Measurements from ENCODE around the gene SNX33. TPM values are rescaled to one million over a fixed set of nuclear protein-coding genes. Genes with fewer than 3 reads are reported as not detected.
A peak's percentile ranks its signal among the peaks of the same experiment; 100 is the strongest.

The SNX33 gene
- 0.05 and 0.09 TPM in 2 replicates for total RNA-seq (2014; rRNA removed; shearing (Covaris generic))
- 0.31 and 0.38 TPM in 2 replicates for total RNA-seq (2022)
- percentile 20 among the genes with signal in this experiment for Bru-seq, nascent RNA
- percentile 32 among the genes with signal in this experiment for BruChase-seq, experiment 1, labeled RNA remaining after a 6-hour chase
- percentile 26 among the genes with signal in this experiment for BruChase-seq, experiment 2, labeled RNA remaining after a 2-hour chase
- long read RNA-seq, full-length matches to known transcripts, result 1 of 2 reads
- long read RNA-seq, partial matches to known transcripts, result 0 of 2 reads
- long read RNA-seq, other reads (novel, unspliced or antisense), result 1 of 2 reads

- Histone ChIP-seq H3K4me3 (ENCODE audit: low read depth, low read length, poor library complexity, severe bottlenecking) (peak within 1 kb of the TSS; percentile 67), H3K9me3 (ENCODE audit: low read length) (no peaks in the 10 kb centered on the region), H3K4me2 (ENCODE audit: low read length) (peak within 1 kb of the TSS; percentile 70), H3K27ac (ENCODE audit: low read depth, low read length, poor library complexity, severe bottlenecking) (no peak within 1 kb of the TSS), H3K36me3 (ENCODE audit: insufficient read depth, low read length) (no peaks in the 10 kb centered on the region), H3K4me1 (ENCODE audit: insufficient read depth, low read length, poor library complexity, severe bottlenecking) (peaks cover 8% of the 10 kb centered on the region), H3K79me2 (ENCODE audit: insufficient read depth, low read depth, low read length) (no peaks in the 10 kb centered on the region), H3K9me2 (ENCODE audit: insufficient read depth, low read length) (no peaks in the 10 kb centered on the region), H4K20me1 (ENCODE audit: insufficient read depth, low read length) (no peaks in the 10 kb centered on the region), H2AFZ (ENCODE audit: low read length) (peak within 1 kb of the TSS; percentile 57; the same call in 1 of the 2 replicates)
- CTCF ChIA-PET (ENCODE audit: unreplicated experiment), result no interaction called here
- POLR2A ChIA-PET, result no interaction called here
- TF ChIP-seq EZH2phosphoT487 (IDR thresholded peaks at IDR 0.05; ENCODE audit: borderline replicate concordance, low read depth, low read length) (no peak), CTCF (conservative IDR thresholded peaks at IDR 0.05; ENCODE audit: low read length) (peak; percentile 69)
- intact Hi-C loops (cut with micrococcal nuclease; ENCODE audit: unreplicated experiment), result no loop called here
- BruUV-seq (replicated peaks), result no TSS peak
- DNase-seq (ENCODE audit: low spot score), result peak; percentile 13
Observed at GRCh38 chr15:75647370-75648155, at the start of gene SNX33. Gene SNX33, plus strand, starts transcription at chr15:75647912. Its CDS starts 1,191 bp downstream, at chr15:75649103.

GRCh38 chr15:75598361-75598760 is 49.4 kb upstream of the SNX33 start:
- DNase-seq (ENCODE audit: low spot score), result no peak
- ChIA-PET CTCF (ENCODE audit: unreplicated experiment) (no interaction called here), POLR2A (no interaction called here)
- no TSS peak for BruUV-seq (replicated peaks)
- H4K20me1 ChIP-seq (ENCODE audit: insufficient read depth, low read length), result no peaks in the 10 kb centered on the region
- H2AFZ ChIP-seq (ENCODE audit: low read length), result no peak overlapping the region
- no peaks in the 10 kb centered on the region for H3K4me1 ChIP-seq (ENCODE audit: insufficient read depth, low read length, poor library complexity, severe bottlenecking)
- H3K36me3 ChIP-seq (ENCODE audit: insufficient read depth, low read length), result peaks cover 86% of the 10 kb centered on the region
- no peak overlapping the region for H3K27ac ChIP-seq (ENCODE audit: low read depth, low read length, poor library complexity, severe bottlenecking)
- H3K9me2 ChIP-seq (ENCODE audit: insufficient read depth, low read length), result no peaks in the 10 kb centered on the region
- intact Hi-C loops (cut with micrococcal nuclease; ENCODE audit: unreplicated experiment), result no loop called here
- H3K4me2 ChIP-seq (ENCODE audit: low read length), result no peak overlapping the region
- TF ChIP-seq EZH2phosphoT487 (IDR thresholded peaks at IDR 0.05; ENCODE audit: borderline replicate concordance, low read depth, low read length), result no peak
- no peak for TF ChIP-seq CTCF (conservative IDR thresholded peaks at IDR 0.05; ENCODE audit: low read length)
- no peak overlapping the region for H3K4me3 ChIP-seq (ENCODE audit: low read depth, low read length, poor library complexity, severe bottlenecking)
- H3K9me3 ChIP-seq (ENCODE audit: low read length), result no peaks in the 10 kb centered on the region
- no peaks in the 10 kb centered on the region for H3K79me2 ChIP-seq (ENCODE audit: insufficient read depth, low read depth, low read length)

GRCh38 chr15:75599401-75599800 is 48.3 kb upstream of the SNX33 start:
- DNase-seq (ENCODE audit: low spot score), result no peak
- intact Hi-C loops (cut with micrococcal nuclease; ENCODE audit: unreplicated experiment), result no loop called here
- TF ChIP-seq EZH2phosphoT487 (IDR thresholded peaks at IDR 0.05; ENCODE audit: borderline replicate concordance, low read depth, low read length), result no peak
- TF ChIP-seq CTCF (conservative IDR thresholded peaks at IDR 0.05; ENCODE audit: low read length), result no peak
- no TSS peak for BruUV-seq (replicated peaks)
- no peak overlapping the region for H3K27ac ChIP-seq (ENCODE audit: low read depth, low read length, poor library complexity, severe bottlenecking)
- H3K9me3 ChIP-seq (ENCODE audit: low read length), result no peaks in the 10 kb centered on the region
- H3K36me3 ChIP-seq (ENCODE audit: insufficient read depth, low read length), result peaks cover 87% of the 10 kb centered on the region
- no peaks in the 10 kb centered on the region for H3K4me1 ChIP-seq (ENCODE audit: insufficient read depth, low read length, poor library complexity, severe bottlenecking)
- no peaks in the 10 kb centered on the region for H4K20me1 ChIP-seq (ENCODE audit: insufficient read depth, low read length)
- no peaks in the 10 kb centered on the region for H3K9me2 ChIP-seq (ENCODE audit: insufficient read depth, low read length)
- H3K4me3 ChIP-seq (ENCODE audit: low read depth, low read length, poor library complexity, severe bottlenecking), result no peak overlapping the region
- H3K79me2 ChIP-seq (ENCODE audit: insufficient read depth, low read depth, low read length), result no peaks in the 10 kb centered on the region
- POLR2A ChIA-PET, result no interaction called here
- H2AFZ ChIP-seq (ENCODE audit: low read length), result no peak overlapping the region
- CTCF ChIA-PET (ENCODE audit: unreplicated experiment), result no interaction called here
- no peak overlapping the region for H3K4me2 ChIP-seq (ENCODE audit: low read length)

All from OCI-LY7 (cell line).